SU-DHL-6 (cell line): ENCODE measurements around the gene MIGA2.
A peak's percentile ranks its signal among the peaks of the same experiment; 100 is the strongest.

Experiments used
- H2AFZ ChIP-seq: fragments of 200-600 bp; sonication (generic); 2 replicates; pipeline ENCODE4 v1.6.1; 2014; ENCODE audit warnings: low read depth, mild to moderate bottlenecking, moderate library complexity, mixed read lengths, antibody characterized with exemption, low read length; ENCODE audit not compliant: severe bottlenecking
- H3F3A ChIP-seq: fragments of 200-600 bp; shearing (Covaris generic); 2 replicates; pipeline ENCODE4 v1.6.0; 2016; ENCODE audit warnings: antibody characterized with exemption, mild to moderate bottlenecking; ENCODE audit not compliant: insufficient read depth
- H3K27ac ChIP-seq: fragments of 200-600 bp; sonication (generic); 2 replicates; pipeline ENCODE4 v1.5.1; 2016; ENCODE audit warnings: low read depth, mild to moderate bottlenecking, low read length, moderate library complexity, mixed read lengths
- H3K27me3 ChIP-seq: fragments of 200-600 bp; sonication (generic), shearing (Covaris generic); 2 replicates; pipeline ENCODE4 v1.6.0; 2014; ENCODE audit warnings: mild to moderate bottlenecking, low read length
- H3K36me3 ChIP-seq: fragments of 200-600 bp; sonication (generic); 2 replicates; pipeline ENCODE4 v1.6.1; 2014; ENCODE audit warnings: mild to moderate bottlenecking, low read length, mixed read lengths
- H3K4me2 ChIP-seq: fragments of 300-600, 200-600 bp; shearing (Covaris generic), sonication (generic); 2 replicates; pipeline ENCODE4 v1.6.0; 2014; ENCODE audit warnings: low read length, low read depth, mild to moderate bottlenecking; ENCODE audit not compliant: poor library complexity, severe bottlenecking
- H3K4me3 ChIP-seq: fragments of 200-600 bp; sonication (generic); 2 replicates; pipeline ENCODE4 v1.5.1; 2014; ENCODE audit warnings: antibody characterized with exemption, low read length, mild to moderate bottlenecking, mixed read lengths; ENCODE audit not compliant: insufficient read depth, poor library complexity, severe bottlenecking
- H3K79me2 ChIP-seq: fragments of 200-600 bp; sonication (generic); 2 replicates; pipeline ENCODE4 v1.6.1; 2014; ENCODE audit warnings: mild to moderate bottlenecking, low read length, moderate library complexity; ENCODE audit not compliant: insufficient read depth
- H3K9ac ChIP-seq: fragments of 200-600 bp; sonication (generic); 2 replicates; pipeline ENCODE4 v1.7.0; 2014; ENCODE audit warnings: mild to moderate bottlenecking, low read length
- H3K9me2 ChIP-seq: fragments of 200-600 bp; sonication (generic); replicated peaks from 2 replicates; pipeline ENCODE4 v1.6.1; 2014; ENCODE audit warnings: low read length; ENCODE audit not compliant: insufficient read depth
- H3K9me3 ChIP-seq: fragments of 200-600 bp; sonication (generic); 2 replicates; pipeline ENCODE4 v1.6.1; 2014; ENCODE audit warnings: low read length, mixed read lengths; ENCODE audit not compliant: insufficient read depth
- H4K20me1 ChIP-seq: fragments of 200-600 bp; sonication (generic); 2 replicates; pipeline ENCODE4 v1.6.1; 2014; ENCODE audit warnings: low read depth, mild to moderate bottlenecking, antibody characterized with exemption, low read length, moderate library complexity, mixed read lengths
- CTCF ChIP-seq: fragments of 200-600 bp; sonication (generic); IDR thresholded peaks from one replicate; pipeline ENCODE4 v1.5.1; 2017; ENCODE audit warnings: antibody characterized with exemption, mild to moderate bottlenecking, low read length, moderate library complexity; ENCODE audit not compliant: insufficient read depth, poor library complexity, severe bottlenecking
- EZH2phosphoT487 ChIP-seq: fragments of 200-600 bp; sonication (generic), shearing (Covaris generic); conservative IDR thresholded peaks from 2 replicates; pipeline ENCODE4 v1.6.1; 2018; ENCODE audit warnings: mild to moderate bottlenecking, antibody characterized with exemption, low read length, moderate library complexity, mixed read lengths

The MIGA2 gene

GRCh38 chr9:129076640-129077037 lies 40.2 kb downstream of the MIGA2 start:
- no peaks in the 10 kb centered on the region for H3K36me3 ChIP-seq
- H3K4me3 ChIP-seq: no peak overlapping the region
- H2AFZ ChIP-seq: no peak overlapping the region
- H3K27ac ChIP-seq: no peak overlapping the region
- H3K9me3 ChIP-seq: no peaks in the 10 kb centered on the region
- TF ChIP-seq CTCF: no peak
- no peak for TF ChIP-seq EZH2phosphoT487
- H3K9ac ChIP-seq: no peak overlapping the region
- no peaks in the 10 kb centered on the region for H4K20me1 ChIP-seq
- peaks cover 8% of the 10 kb centered on the region for H3K79me2 ChIP-seq
- no peaks in the 10 kb centered on the region for H3K27me3 ChIP-seq
- H3F3A ChIP-seq: no peaks in the 10 kb centered on the region
- H3K9me2 ChIP-seq: no peaks in the 10 kb centered on the region
- H3K4me2 ChIP-seq: no peak overlapping the region

GRCh38 chr9:129077236-129077635 lies 40.8 kb downstream of the MIGA2 start:
- Histone ChIP-seq H3F3A (no peaks in the 10 kb centered on the region), H2AFZ (no peak overlapping the region), H4K20me1 (no peaks in the 10 kb centered on the region), H3K36me3 (no peaks in the 10 kb centered on the region), H3K9me2 (no peaks in the 10 kb centered on the region), H3K4me2 (no peak overlapping the region), H3K27me3 (no peaks in the 10 kb centered on the region), H3K79me2 (peaks cover 14% of the 10 kb centered on the region), H3K9me3 (no peaks in the 10 kb centered on the region), H3K4me3 (no peak overlapping the region), H3K27ac (no peak overlapping the region), H3K9ac (no peak overlapping the region)
- no peak for TF ChIP-seq CTCF
- no peak for TF ChIP-seq EZH2phosphoT487

- Histone ChIP-seq H2AFZ (no peak overlapping the region), H3K4me2 (peak overlapping the region; percentile 11), H3K27ac (no peak overlapping the region), H3K9me3 (no peaks in the 10 kb centered on the region), H3K9ac (no peak overlapping the region), H3K9me2 (no peaks in the 10 kb centered on the region), H3K27me3 (no peaks in the 10 kb centered on the region), H3F3A (no peaks in the 10 kb centered on the region), H3K79me2 (peaks cover 26% of the 10 kb centered on the region), H3K4me3 (no peak overlapping the region), H3K36me3 (no peaks in the 10 kb centered on the region), H4K20me1 (no peaks in the 10 kb centered on the region)
- TF ChIP-seq CTCF (no peak), EZH2phosphoT487 (no peak)
Observed at GRCh38 chr9:129078691-129079503, 42.5 kb downstream of the MIGA2 start.
